ENCODE data around the gene NDUFV2.
A peak's percentile ranks its signal among the peaks of the same experiment; 100 is the strongest.
"Not testable (repeated sequence)": the region's sequence is repeated elsewhere in the genome, so short reads cannot be mapped to it uniquely, and the experiment has no call there.

The NDUFV2 gene

DNA sequence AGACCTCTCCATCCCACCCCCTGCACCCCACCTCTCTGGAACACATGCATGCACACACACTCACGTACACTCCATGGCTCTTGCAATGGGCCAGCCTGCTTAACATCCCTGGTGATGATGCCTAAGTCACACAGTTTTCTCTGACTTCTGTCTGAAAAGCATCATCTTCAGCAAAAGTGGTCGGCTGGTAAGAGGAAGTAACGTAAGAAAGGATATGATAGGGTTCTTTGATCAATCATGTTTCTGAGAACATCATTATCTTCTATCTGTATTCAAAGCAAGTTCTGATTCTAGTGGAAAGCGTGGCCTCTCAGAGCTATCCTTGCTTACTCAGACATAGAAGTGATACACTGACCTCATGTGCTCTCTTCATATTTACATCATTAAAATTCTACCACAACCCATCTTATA is 11.4 kb upstream of the NDUFV2 start:
- DNase-seq (ENCODE audit: low spot score): no peak

DNA sequence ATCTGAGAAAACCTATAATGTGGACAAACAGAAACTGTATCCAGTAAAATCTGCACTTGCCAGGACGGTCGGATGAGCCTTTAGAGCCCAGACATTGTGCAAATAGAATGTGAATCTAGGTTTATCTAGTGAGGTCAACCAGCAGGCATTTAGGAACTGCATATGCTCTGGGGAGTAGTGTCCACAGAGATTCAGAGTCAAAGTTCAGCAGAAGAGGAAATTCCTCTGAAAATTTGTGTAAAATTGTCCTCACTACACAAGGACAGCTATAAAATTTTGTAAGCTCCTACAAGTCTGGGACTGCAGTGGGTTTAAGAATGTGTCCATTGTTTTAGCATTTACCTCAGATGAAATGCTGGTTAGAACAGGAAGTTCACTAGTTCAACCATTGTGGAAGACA is 9.8 kb upstream of the NDUFV2 start:
- no peak for DNase-seq (ENCODE audit: low spot score)

DNA sequence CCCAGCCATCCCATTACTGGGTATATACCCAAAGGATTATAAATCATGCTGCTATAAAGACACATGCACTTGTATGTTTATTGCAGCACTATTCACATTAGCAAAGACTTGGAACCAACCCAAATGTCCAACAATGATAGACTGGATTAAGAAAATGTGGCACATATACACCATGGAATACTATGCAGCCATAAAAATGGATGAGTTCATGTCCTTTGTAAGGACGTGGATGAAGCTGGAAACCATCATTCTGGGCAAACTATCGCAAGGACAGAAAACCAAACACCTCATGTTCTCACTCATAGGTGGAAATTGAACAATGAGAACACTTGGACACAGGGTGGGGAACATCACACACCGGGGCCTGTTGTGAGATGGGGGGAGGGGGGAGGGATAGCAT is 9.4 kb upstream of the NDUFV2 start:
- not testable (repeated sequence) for DNase-seq (ENCODE audit: low spot score)

DNA sequence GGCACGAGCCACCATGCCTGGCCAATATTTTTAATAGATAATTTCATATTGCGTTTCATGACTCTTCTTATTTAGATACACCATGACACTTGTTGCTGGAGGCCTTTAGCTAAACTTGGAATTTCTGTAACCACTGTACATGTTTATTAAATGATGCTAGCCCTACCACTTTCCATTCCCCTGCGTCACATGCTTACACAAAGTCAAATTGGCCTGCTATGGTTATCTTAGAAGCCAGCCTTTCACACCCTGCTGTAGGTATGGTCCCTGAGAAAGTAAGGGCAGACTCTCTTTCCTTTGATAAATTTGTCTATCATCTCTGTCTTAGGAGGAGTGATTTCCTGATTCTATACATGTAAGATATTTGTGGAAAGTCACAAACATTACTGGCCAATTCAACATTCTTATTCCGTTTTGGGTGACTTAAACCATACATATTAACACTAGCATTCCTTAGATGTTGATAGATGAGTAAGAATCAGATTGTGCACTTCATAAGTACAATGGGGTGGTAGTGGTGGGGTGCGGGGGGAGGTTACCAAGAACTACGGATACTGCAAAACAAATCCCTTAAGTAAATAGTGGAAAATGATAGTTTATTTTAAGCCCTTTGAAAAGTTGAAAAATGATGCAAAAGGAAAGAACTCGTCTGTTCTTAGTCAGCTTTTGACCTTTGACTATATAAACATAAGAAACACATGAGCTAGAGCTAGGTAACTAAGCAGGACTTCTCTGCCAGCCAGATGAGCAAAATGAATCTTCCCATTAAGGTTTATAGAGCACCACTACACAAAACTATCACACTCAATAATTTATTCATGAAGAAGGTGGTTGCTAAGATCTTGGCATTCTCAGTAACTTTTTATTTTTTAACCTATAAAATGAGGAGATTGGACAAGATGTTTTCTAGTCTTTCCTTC is 7.9 kb upstream of the NDUFV2 start:
- DNase-seq (ENCODE audit: low spot score): no peak

DNA sequence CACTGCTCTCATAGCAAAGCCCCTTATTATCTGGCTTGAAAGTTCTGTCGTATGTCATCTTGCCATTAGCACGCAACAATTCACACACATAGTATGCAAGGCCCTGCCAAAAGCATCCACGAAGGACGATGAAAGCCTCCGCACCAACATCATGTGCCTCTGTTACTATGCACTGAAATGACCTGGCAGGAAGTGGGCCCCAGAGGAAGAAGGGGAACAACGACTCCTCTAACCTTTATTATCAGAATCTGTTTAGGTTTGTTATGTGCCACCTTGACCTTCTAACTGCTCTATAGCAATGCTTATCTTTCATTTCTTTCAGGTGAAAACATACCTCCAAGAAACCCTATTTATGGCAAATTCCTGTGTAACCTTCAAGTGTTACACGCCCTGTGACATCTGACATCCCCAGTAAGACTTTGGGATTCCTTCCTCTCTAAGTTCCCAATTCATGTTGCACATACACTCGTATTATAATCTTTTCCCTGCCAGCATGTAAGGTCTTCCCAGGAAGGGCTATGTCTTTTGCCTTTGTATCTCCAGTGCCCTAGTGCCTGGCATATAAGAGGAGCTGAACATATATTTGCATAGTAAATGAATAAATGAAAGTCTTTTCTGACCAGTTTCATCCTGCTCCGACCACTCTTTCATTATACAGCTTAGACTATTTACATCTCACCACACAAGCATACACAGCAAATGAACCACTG is 7.0 kb upstream of the NDUFV2 start:
- DNase-seq (ENCODE audit: low spot score): no peak

DNA sequence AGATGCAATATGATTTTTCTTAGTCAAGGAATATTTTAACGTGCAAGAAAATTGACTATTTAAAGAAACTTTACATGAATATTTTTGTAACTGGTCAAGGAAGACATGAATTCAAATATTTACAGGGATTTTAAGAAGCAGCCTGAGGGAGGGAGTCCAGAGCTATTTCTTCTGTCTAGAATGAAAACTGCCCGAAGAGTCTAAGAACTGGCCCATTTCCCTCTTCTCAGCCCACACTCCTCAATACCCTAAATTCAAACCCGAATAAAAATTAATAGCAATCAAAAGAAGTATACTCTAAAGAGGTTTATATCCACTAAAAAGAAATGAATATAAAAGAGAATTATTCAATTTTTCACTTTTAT is 6.5 kb upstream of the NDUFV2 start:
- no peak for DNase-seq (ENCODE audit: low spot score)

DNA sequence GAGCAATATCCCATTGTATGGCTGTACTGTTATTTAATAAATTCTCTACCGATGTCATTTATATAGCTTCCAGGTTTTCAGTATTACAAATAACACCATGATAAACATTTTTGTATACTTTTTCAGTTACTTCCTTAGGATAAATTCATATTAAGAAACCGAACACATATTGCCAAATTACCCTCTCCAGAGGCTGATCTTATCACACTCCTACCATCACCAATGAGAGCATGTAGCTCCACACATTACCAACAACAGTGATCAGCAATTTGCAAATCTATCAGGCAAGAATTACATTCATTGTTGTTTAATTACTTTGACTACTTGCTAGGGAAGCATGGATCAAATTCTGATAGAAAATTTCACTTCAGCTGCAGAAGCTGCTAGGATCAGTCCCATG is 5.8 kb upstream of the NDUFV2 start:
- DNase-seq (ENCODE audit: low spot score): no peak

DNA sequence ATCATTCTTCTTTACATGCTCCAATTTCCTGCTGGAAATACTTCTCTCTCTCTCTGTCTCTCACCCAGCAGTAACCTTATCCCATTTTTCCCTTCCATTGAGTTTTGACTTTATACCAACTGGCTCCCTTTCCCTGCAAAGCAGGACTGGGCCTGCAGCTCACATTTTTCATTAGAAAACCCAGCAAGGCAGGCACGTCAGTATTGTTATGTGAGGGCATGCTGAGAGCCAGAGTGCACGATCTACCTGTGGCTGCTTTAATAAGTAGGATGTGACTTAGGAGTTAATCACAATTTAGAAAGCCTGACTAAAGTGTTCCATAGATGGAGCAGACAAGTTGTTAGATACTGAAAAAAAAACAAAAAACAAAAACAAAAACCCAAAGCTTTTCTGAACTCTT is 5.2 kb upstream of the NDUFV2 start:
- no peak for DNase-seq (ENCODE audit: low spot score)

DNA sequence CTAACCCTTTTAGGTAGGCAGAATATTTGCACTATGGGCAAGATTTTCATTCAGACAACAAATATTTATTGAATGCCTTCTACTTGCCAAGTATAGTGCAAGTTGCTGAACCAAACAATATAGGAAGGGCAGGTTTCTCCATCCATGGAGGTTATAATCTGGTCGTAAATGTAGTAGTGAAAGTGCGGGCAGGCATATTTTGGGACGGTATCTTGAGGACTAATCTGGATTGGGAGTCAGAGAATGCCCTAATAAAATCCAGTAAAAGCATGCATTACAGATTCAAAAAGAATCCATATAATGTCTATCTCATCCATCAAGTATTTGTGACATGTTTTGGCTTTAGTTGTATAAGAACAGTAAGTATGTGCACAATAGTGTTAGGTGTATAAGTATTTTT is 1.7 kb upstream of the NDUFV2 start:
- DNase-seq (ENCODE audit: low spot score): no peak

DNA sequence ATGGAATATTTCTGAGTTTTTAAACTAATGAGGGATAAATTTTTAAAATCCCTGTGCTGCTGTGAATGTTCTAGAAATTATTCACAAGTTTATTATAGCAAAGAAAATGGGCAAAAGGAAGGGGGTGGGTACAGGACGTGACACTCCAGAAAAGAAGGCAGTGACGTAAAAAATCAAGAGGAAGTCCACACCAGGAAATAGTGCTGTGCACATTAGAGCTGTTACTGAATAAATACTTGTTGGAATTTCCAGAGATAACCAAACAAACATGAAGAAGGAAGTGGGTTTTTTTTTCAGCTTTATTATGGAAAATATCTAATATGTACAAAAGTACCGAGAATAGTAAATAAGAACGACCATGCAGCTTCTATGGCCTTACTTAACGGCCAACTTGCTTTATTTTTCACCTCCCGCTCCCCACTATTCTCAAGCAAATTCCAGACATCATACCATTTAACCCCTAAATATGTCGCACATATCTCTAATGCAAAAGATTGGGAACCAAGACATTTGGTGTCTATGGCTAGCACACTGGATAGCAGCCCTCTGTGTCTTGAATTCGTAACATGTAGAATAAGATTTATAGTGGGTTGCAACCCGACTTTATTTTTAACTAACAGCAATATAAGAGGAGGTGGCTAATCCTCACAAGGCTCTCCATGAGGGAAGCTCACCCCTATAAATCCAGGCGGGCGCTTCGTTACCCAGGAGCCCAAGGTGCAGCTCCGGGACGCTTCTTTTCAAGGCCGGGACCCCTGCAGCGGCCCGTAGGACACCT is 580 bp upstream of the NDUFV2 start:
- DNase-seq (ENCODE audit: low spot score): peak; percentile 44

DNA sequence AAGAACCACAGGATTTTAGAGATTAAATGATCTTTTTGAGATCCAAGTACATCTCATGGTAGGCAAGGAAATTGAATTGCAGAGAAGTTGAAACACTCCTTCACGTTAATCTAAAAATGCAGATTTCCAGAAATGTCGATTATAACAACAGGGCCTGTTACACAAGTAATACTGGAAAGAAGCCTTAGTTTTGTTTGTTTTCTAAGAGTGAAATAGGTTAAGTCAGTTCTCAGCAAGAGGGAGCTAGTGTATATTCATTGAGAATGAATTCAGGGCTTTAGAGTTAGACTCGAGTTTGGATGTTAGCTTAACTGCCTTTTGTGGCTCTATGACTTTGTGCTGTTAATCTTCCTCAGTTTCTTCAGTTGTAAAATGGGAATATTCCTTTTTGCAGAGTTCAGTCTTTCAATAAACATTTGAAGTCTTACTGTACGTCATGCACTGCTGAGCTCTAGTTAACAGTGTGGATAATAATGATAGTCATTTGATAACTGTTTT is 926 bp downstream of the NDUFV2 start:
- peak; percentile 23 for DNase-seq (ENCODE audit: low spot score)

DNA sequence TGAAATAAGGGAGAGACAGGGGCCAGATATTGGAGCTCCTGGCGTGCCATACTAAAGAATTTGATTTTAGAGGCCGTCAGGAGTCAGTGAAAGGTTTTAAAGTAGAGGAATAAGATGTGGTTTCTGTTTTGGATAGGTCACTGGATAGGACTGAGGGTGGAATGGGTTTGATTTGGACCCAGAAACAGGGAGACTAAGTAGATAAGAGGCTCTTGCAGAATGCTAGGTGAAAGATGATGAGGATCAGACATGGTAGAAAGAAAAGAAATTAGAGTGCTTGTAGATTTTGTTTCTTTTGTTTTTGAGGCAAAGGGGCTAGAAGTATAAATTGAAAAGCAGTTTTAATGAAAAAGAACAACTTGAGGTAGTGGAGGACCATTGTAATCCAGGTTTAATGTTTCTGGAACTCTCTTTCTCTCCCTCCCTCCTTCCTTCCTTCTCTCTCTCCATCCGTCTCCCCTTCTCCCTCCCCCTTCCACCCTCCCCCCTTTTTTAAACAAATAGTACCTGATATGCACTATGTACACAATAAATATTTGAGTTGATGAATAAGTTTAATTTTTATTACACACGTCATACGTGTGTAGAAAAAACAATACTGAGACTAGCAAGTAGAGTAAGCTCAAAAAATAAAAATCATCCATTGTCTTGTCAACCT is 1.9 kb downstream of the NDUFV2 start:
- DNase-seq (ENCODE audit: low spot score): no peak

DNA sequence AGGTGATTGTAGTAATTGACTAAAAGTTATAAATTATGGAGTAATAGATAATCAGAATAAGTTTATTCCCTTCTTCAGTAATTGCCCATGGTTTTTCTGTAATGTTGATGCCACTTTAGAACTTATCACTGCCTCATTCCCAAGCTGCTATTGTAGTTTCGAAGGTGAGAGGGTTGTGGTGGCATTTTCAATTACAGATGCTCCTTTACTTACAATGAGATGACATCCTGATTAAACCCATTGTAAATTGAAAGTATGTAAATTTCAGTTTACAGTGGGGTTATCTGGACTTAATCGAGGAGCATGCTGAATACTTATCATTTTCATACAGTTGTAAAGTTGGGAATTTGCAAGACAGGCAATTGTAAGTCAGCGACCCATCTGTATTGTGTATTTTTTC is 2.9 kb downstream of the NDUFV2 start:
- no peak for DNase-seq (ENCODE audit: low spot score)

DNA sequence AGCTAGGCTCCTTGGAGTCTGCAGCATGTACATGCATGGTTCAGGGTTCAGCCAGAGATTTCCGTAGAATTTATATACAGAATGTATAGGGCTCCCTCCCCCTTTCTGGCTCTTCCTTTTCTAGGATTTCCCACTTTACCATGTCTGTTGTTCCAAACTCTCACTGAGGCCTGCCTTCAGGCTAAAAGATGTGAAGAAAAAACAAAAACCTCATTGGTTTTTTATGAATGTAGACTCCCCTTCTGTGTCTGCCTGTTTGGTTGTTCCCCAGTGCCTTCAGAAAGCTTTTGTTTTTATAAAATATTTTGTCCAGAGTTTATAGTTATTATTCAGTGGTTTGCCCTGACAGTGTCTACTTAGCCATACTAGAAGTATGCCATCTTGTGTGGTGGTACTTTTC is 3.6 kb downstream of the NDUFV2 start:
- DNase-seq (ENCODE audit: low spot score): no peak

DNA sequence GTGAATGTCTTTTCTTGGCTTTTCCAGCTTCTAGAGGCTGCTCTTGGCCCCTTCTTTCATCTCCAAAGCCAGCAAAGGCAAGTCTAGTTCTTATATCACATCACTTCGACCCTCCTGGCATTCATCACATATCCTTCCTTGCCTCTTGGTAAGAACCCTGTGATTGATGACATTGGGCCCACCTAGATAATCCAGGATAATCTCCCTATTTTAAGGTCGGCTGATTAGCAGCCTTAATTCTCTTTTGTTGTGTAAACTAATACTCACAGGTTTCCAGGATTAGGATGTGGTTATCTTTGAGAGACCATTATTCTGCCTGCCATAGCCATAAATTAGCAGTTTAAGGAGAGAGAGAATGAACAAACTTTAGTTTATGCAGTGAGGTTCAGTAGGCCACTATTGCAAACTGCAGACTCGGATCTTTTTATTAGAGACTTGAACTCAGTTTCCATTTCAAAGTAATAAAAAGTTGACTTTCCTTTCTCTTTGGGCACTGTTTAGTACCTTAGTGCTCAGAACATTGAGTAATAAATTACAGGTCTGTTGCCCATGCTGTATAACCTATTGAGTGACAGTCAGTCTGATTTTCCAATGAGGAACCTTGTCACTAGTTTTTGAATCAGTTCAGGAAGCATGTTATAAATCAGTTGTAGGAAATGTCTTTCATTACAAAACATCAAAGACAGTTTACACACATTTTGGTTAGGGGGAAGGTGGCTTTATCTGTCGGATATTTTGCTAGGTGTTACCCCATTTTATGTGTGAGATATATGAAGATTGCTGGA is 4.5 kb downstream of the NDUFV2 start:
- no peak for DNase-seq (ENCODE audit: low spot score)

DNA sequence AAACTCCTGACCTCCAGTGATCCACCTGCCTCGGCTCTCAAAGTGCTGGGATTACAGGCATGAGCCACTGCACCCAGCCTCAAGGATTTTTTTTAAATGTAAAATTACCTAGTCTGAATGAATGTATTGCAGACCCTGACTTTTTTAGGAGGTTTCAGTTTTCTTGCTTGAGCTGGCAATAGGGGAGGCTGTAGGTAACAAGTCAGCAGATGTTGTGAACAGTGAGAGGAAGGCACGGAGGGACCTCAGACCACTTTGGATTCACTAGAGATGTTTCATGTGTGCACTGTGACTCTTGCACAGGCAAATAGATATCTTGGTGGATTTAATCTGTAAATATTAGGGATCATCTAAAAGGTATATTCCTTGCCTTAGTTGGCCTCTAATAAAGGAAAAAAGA is 6.4 kb downstream of the NDUFV2 start:
- DNase-seq (ENCODE audit: low spot score): no peak

DNA sequence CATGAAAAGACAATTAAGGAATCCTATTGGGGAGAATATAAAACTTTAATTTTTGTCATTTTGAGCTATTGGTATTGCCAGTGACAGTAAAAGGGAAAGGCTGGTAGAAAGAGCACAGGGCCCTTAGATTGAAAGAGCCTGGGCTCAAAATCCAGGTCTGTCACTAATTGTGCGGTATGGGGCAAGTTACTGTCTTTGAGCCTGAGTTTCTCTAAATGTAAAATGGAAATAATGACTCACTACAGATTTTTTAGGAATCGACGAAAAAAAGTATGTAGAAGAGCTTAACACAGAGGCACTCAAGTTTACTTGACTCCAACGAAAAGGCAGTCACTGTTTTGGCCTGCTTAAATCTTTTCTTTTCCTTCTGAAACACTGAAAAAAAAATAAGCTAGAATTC is 7.0 kb downstream of the NDUFV2 start:
- no peak for DNase-seq (ENCODE audit: low spot score)

DNA sequence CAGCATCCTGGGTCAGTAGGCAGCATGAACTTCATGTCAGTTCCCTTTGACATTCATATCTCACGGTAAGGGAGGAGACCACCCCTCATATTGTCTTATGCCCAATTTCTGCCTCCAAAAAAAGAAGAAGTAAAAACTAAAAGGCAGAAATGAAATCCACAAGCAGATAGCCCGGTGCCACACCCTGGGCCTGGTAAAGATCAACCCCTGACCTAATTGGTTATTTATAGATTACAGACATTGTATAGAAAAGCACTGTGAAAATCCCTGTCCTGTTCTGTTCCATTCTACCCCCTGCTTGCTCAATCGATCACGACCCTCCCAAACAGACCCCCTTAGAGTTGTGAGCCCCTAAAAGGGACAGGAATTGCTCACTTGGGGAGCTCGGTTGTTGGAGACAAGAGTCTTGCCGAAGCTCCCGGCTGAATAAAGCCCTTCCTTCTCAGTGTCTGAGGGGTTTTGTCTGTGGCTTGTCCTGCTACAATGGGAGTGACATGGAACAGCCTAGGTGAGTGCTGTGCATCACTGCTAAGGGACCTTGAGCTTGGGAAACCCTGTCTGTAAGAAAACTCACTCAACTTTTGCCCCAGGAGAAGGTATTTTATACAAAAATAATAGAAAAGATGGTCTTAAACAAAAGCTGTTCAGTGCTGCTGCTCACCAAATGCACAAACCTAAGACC is 11.1 kb downstream of the NDUFV2 start:
- DNase-seq (ENCODE audit: low spot score): no peak

DNA sequence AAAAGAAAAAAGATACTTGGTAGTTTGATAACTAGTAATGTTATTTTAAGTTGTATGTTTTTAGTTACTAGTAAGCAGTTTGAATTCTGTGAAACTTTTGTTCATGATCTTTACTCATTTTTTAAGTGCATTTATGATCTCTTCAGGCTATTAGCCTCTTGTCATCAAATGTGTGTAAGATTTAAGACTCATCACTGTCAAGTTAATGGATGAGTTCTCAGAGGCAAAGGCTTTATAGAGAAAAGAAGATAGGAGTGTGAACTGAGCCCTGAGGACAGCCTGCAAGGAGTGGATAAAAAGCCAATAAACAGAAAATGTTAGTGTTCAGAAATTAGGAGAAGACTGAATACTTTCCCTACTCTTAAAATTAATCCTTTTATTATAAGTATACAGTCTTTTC is 13.5 kb downstream of the NDUFV2 start:
- DNase-seq (ENCODE audit: low spot score): no peak

DNA sequence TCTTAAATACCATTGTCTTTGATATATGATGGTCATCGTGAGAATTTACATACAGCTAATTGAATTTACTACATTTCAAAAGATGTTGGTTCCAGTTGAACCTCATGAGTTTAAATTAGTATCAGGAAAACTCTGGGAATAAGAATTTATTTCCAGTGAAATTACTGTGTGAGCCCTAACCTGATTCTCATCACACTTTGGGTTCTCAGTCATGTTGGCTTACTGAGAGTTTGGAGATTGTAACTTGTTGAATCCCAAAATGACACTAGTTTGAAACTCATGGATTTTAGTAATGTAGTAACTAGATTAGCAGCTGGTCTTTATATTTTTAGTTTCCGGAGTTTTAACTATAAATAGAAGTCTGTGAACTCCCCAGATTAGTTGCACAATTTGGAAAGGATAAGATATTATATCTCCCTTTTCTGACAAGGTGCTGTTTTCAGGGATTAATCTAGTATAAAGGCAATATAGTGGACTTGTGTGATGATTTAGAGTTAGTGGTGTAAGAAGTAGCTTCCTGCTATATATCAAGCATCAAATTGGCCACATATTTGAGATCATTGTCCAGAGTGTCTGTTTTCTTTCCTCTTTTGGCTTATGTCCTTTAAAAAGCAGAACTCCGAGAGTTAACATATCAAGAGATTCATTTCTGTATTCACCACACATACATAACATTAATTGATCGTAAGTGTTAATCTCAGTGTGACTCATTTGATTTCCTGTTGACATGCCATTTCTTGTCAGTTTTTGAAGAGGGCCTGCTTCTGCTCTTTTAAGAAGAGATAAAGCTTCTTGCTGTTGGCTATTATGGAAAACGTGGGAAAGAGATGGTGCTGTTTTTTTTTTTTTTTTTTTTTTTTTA is 15.7 kb downstream of the NDUFV2 start:
- no peak for DNase-seq (ENCODE audit: low spot score)
